Medulla oblongata (tissue), 1 donor: Measurements from ENCODE around the gene PHOX2A.
"Not testable (repeated sequence)": the region's sequence is repeated elsewhere in the genome, so short reads cannot be mapped to it uniquely, and the experiment has no call there.

ENCODE experiments used
- DNase-seq: peaks from one replicate; pipeline ENCODE4 v3.0.0-alpha.2; 2015; ENCODE audit errors: extremely low spot score

Gene PHOX2A

GRCh38 chr11:72244060-72244360 is at the start of gene PHOX2A:
PHOX2A (minus strand) TSS chr11:72244176; CDS start chr11:72244004, 172 bp downstream.
- no peak for DNase-seq

GRCh38 chr11:72293391-72293790 is 49.4 kb upstream of the PHOX2A start:
- no peak for DNase-seq

GRCh38 chr11:72292106-72292785 is 48.3 kb upstream of the PHOX2A start:
- no peak for DNase-seq

GRCh38 chr11:72290741-72291140 is 46.8 kb upstream of the PHOX2A start:
- DNase-seq: not testable (repeated sequence)

- DNase-seq: no peak
Observed at GRCh38 chr11:72287293-72287692, 43.3 kb upstream of the PHOX2A start.

- no peak for DNase-seq
Observed at GRCh38 chr11:72283947-72284346, 40.0 kb upstream of the PHOX2A start.

- no peak for DNase-seq
Observed at GRCh38 chr11:72280726-72281315, 36.8 kb upstream of the PHOX2A start.

- DNase-seq: no peak
Observed at GRCh38 chr11:72280037-72280436, 36.1 kb upstream of the PHOX2A start.

GRCh38 chr11:72278905-72279304 is 34.9 kb upstream of the PHOX2A start:
- DNase-seq: no peak

GRCh38 chr11:72274435-72274834 is 30.5 kb upstream of the PHOX2A start:
- DNase-seq: no peak

GRCh38 chr11:72271980-72272379 is 28.0 kb upstream of the PHOX2A start:
- DNase-seq: no peak

GRCh38 chr11:72267956-72268617 is 24.1 kb upstream of the PHOX2A start:
- DNase-seq: no peak

- not testable (repeated sequence) for DNase-seq
Observed at GRCh38 chr11:72266960-72267359, 23.0 kb upstream of the PHOX2A start.

- no peak for DNase-seq
Observed at GRCh38 chr11:72265951-72266350, 22.0 kb upstream of the PHOX2A start.

GRCh38 chr11:72263361-72263760 is 19.4 kb upstream of the PHOX2A start:
- no peak for DNase-seq

GRCh38 chr11:72260574-72260973 is 16.6 kb upstream of the PHOX2A start:
- no peak for DNase-seq

- no peak for DNase-seq
Observed at GRCh38 chr11:72259490-72259889, 15.5 kb upstream of the PHOX2A start.

GRCh38 chr11:72257570-72257969 is 13.6 kb upstream of the PHOX2A start:
- no peak for DNase-seq

GRCh38 chr11:72254299-72254993 is 10.5 kb upstream of the PHOX2A start:
- no peak for DNase-seq

GRCh38 chr11:72253392-72253791 is 9.4 kb upstream of the PHOX2A start:
- DNase-seq: no peak

GRCh38 chr11:72251614-72252013 is 7.6 kb upstream of the PHOX2A start:
- no peak for DNase-seq

GRCh38 chr11:72250661-72251464 is 6.9 kb upstream of the PHOX2A start:
- DNase-seq: no peak
